AG08396 (cell line): ENCODE results near the gene LRP1B.
"Not testable (repeated sequence)": the region's sequence is repeated elsewhere in the genome, so short reads cannot be mapped to it uniquely, and the experiment has no call there.

Source experiments
- DNase-seq: peaks from one replicate; pipeline ENCODE4 v3.0.0; 2012; ENCODE audit warnings: low spot score, mixed read lengths

Gene LRP1B

DNA sequence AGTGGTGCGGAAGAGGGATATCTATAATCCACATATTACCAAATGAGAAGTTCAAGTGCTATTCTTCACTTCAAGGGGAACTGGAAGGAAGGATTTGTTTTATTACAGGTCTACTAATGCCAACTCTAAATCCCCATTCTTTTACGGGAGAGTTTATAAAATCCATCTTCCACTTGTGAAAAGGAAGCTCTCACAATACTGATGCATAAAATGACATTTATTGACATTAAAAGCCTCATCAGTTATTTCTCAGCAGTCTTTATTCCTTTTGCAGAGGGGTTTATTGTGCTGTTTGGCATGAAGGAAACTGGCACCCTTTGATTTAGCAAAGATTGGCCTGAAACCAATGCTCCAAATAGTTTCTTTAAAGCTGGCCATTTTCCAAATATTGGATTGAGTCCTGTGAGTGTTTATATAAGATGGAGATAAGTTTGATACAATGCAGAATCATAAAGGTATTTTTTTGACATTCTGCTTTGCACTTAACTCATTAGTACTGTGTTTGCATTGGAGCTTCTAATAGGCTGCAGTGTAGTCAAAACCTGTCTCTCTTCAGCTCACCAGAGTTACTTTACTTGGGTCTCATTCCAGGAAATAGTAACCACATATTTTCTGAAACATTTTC, 26.6 kb downstream of the LRP1B start:
- no peak for DNase-seq

DNA sequence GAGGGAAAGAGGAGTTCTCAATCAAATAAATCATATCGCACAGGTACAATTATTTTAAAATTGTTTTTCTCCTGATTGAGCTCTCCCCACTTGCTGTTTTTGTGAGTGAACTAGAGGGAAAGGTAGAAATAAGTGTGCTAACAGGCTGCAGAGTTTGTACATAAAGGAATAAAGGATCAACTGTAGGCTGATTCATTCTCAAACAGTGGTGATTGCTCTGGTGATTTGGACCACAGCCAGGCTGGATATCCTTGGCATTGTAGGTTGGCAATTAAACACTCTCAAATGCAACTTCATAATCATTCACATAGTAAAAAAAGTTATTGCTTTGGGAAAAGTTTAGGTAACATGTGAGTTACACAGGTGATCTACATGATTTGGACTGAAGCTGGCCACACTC, 29.8 kb downstream of the LRP1B start:
- no peak for DNase-seq

DNA sequence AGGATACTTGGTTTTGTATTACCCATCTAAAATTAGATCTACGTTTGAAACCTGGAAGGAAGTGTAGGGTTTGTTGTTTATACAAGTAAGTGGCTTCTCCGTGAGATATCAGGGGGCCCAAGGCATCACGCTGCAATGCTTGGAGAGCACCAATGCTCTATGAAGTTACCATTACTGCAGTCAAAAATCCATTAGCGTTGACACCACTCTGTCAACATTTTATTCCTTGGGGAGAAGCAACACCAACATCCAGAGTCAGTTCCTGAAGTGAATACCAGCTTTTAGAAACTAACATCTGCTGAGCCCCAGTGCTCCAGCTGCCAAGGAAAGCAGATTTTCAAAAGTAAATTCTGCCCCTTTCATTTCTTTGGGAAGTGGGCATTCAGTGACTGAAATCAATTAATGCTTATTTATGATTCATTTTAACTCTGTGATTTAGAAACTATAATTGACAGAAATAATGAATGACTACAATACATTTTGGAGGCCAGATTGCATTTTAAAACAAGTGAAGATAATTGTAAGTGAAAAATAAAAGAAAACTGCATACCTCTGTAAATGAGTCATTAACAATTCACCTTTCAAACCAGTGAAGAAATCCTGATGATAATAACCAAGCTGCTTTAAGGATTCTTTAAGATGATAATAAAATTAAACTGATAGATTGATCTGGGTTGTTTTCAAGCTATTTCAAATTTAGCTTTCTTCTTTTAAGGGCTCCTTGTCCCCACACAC, 30.5 kb downstream of the LRP1B start:
- DNase-seq: no peak

DNA sequence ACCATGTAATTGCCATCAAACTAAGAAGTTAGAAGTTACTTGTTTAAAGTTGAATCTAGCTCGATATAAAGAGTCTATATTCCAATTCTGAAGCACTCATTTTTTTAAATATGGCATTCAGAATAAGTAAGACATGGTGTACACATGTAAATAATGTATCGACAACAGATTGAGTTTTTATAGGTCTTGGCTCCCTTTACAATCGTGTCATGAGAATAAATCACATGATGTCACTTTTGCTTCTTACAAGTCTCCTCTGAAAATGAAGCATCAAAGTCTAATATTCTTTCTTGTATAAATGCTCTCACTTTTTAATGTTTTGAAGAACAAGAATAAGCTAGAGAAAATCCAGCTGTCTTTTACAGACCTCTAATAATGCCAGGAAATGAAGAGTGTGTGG, 33.1 kb downstream of the LRP1B start:
- DNase-seq: no peak

DNA sequence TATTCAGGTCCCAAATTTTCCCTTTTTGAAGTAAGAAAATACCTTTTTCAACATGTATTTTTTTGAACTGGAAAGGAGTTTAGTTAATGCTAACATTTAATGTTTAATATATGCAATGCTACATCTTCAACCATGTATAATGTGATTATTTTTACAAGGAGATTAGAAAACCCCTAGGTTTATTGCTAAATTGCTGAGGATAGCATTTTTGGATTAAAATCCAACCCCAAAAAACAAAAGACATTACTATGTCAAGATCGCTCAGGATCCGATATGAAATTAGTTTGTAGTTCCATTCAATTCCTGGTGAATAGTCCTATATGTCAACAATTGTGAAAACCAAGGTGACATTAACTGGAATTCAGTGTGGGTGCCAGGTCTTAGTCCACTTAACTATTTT, 35.2 kb downstream of the LRP1B start:
- DNase-seq: no peak

DNA sequence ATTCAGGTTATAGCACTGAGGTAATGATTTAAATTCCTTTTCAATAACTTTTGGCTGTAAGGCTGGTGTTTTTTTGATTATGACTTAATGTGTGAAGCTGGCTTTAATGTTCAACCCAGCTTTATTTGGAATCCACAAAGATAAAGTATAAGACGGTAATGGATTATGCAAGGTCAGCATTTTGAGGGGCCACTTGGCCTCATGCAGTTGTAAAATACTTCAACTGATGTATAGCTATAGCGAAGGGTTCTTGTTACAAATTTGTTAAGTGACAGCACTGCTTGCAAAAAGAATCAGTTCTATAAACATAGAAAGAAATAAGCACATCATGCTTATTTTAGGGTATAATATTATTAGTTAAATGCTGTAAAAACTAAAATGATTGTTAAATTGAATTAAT, 36.6 kb downstream of the LRP1B start:
- DNase-seq: no peak

DNA sequence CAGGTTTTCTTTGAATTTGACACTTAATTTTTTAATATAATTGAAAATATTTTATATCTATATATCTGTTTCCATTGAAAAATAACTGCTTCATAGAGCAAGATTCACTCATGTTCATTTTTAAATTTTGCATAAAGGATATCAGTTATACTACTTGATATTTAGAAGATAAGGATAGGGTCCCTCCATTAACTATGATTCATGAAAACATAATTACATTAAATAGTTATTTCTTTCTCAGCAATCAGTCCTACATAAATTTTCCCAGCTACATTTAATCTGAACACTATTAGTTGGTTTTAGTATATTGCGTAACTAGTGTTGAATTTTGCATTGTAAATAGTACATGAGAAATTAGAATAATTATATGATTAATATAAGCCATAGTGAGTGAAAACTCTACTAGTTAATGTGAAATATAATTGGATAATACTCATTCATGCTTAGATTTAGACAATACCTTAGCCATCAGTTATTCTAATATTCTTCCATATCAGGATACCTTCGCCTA, 42.7 kb downstream of the LRP1B start:
- no peak for DNase-seq

DNA sequence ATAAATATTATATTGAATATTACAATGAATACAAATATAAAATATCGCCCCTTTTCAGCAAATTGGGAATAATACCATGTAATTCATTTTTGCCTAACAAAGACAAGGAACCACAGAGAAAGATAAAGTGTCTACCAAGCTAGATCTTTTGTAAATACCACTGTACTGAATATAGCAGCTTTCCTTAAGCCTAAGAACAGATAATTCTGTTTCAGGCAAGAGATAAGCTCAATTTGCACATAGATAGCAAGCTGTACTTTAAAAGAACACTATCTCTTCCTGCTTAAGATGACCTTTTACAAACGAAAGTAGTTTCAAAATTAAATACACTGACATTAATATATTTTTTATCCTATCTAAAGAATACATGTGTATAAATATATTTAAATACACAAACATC, 43.2 kb downstream of the LRP1B start:
- not testable (repeated sequence) for DNase-seq

DNA sequence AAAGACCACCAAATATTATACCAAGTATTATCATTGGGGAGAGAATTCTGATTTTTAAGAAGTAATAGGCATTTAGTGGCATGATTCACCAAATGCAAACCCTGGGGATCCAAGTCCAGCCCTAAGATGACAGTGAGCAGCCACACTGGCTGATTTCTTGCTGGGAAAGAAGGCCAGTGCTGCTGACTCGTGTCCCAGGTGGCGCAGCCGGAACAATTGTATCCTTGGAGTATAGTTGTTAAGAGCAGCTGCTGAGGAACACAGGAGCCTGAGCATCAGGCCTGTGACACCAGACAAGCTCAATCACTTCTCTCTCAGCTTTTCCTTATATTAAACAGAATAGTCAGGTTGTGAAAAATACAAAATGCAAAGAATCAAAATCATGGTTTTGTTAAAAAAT, 48.4 kb downstream of the LRP1B start:
- no peak for DNase-seq

DNA sequence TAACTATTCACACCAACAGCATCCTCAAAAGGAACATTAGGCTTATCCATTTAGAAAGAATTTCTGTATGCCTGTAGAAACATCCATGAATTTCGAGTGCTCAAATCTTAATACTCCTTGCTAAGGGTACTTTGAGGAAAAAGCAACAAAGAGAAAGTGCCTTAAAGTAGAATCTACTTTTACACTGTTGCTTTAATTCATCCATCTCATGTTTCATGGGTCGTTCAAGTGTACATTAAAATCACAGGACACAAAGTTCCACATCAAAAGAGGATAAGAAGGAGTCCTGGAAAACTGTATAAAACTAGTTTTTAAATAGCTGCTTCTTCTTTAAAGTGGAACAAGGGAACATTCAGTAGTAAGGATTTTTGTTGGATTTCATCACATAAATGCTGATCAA, 54.5 kb downstream of the LRP1B start:
- no peak for DNase-seq

DNA sequence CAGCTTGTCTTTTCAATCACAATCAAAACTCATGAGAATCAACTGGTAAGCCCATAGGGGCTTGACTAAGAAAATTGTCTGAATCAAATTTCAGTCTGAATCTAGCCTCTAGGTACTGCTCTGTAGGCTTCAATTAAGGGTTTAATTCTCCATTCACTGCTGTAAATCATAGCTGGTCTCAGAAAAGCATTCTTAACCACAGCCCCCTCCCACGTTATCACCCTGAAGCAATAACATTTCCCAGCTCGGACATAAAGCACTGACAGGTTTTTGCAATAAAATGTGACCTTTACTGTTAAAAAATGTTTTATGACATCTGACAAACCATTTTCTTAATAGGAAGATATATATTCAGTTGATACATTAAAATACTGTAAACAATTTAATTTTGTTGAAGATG, 55.0 kb downstream of the LRP1B start:
- no peak for DNase-seq

DNA sequence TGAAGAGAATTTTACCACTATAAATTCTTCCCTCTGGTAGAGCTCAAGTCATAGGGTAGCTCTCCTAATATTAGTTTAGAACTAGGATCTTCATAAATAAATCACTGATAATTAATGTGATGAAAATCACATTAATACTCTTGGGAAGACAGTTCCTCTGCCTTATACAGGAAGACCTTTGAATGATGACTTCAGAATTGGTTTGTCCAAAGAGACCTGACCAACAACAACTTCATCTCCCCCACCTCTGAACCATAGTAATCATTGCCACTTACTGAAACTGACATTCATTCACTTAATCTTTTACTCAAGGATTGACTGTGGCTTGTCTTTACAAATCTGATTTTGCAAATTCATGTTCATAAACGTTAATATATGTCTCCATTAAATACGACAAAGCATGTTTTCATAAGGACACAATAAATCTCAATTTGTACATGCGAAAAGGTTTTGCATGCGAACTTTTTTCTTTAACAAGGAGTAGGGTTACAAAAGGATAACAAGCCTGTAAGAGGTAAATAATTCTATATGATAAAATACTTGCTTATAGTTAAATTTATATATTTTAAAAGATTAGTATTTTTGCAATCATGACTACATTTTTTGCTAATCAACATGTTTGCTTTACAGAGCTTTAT, 61.4 kb downstream of the LRP1B start:
- DNase-seq: no peak

DNA sequence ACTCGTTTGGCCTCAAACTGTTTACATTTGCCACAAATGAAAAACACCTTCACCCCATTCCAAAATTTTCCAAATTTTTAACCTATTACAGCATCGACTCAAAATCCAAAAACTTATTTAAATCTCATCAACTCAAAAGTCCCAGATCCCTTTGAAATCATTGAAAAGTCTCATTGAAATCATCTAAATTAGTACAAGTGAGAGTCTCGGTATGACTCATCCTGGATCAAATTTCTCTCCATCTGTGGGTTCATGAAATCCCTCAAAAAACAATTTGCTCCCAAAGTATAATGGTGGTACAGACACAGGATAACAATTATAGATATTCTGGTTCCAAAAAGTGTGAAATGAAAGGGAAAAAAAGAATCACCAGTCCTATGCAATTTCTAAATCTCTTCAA, 65.1 kb downstream of the LRP1B start:
- DNase-seq: no peak

DNA sequence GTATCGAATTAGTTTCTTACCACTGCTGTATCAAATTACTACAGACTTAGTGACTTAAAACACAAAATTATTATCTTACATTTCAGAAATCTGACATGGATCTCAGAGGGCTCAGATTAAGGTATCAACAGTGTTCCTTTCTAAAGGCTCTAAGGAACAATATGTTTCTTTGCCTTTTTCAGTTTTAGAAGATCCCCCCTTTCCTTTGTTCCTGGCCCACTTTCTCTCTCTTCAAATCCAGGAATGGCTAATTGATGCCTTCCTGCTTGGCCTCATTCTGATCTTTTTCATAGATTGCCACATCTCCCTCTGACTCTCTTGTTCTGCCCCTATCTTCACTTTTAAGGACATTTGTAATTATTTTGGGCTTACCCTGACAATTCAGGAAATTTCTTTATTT, 65.7 kb downstream of the LRP1B start:
- DNase-seq: no peak

DNA sequence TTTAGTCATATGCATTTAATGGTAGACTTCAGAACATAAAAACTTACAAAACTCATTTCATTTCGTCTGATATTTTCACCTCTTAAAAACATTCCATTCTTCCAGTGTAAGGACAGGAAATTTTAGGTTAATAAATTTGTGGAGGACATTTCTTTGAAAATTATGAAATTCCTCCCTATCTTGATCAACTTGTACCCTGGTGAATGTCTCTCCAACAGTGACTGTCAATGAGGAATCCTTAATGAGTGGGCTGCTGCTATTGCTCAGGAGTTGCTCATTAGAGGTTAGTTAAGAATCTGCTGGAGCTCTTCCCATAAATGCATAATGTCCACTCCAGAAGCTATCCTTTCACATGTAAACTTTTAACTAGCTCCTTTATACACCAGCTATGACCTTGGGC, 69.1 kb downstream of the LRP1B start:
- DNase-seq: no peak

DNA sequence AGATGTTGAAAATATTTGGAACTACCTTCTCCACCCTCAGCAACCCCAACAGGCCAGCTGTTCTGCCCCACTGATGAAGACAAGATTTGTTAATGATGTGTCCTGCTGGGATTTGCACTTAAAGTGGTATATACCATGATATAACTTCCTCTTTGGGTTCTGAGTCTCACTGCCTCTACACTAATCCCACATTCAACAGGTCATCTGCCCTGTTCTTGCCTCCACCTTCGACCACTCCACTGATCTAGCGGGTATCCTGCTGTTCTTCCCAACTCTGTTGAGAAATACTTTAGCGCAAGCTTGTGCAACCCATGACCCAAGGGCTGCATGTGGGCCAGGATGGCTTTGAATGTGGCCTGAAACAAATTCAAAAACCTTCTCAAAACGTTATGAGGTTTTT, 72.7 kb downstream of the LRP1B start:
- no peak for DNase-seq

DNA sequence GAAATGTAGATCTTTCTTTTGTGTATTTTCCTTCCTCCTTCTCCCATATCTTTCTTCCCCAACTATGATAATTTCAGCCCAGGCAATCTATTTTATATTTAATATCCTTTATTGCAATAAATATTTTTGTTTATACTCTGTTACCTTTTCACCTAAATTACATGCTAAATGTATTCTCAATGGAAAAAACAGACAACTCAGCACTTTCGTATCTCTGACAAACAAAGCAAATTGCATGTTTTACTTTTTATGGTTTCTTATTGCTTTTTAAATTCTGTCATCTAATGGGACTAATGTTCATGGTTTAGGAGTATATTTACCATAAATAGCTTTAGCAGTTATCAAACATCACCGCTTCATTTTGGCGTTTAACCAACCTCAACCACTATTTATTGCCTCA, 74.0 kb downstream of the LRP1B start:
- DNase-seq: no peak

DNA sequence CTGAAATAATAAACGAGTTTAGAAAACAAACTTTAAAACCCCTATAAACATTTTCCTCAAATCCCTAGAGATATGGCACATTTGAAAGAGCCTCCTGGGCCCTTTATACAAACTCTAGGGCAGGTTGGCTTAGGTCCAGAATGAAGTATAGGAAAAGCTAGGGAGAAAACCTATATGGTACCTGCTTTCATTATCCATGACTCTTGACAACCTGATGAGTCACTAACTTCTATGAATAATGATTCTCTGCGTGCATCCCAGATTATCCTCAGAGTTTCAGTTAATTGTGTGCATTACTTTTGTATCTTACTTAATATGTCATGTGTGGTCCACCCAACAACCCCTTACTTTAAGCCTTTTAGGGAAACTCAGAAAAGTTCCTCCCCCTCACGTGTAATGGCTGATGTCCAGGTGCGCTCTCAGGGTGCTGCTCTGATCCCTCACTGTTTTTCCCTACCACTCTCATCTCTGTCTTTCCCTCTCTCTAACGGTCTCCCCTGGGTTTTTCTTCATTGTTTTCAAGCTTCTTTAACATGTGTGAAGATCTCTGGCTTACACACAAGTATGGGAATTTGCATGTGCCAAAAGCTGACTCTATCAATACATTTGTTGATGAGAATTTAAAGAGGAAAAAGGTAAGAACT, 78.5 kb downstream of the LRP1B start:
- no peak for DNase-seq

DNA sequence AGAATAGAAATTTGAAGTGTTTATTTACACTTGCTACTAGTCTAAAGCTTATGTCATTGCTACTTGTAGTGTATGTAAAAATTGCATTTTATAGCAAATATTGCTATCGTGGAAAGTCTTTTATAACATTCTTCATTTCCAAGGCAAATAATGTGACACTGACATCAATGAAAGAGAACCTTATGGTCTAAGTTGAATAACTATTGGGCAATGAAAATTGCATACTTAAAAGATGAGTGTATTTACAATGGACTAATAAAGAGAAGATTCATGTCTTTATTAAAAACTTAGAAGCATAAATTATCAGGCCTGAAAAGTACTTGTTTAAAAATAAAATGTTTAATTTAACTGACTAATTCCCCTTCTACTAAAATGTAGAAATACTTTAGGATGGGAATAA, 82.2 kb downstream of the LRP1B start:
- no peak for DNase-seq

DNA sequence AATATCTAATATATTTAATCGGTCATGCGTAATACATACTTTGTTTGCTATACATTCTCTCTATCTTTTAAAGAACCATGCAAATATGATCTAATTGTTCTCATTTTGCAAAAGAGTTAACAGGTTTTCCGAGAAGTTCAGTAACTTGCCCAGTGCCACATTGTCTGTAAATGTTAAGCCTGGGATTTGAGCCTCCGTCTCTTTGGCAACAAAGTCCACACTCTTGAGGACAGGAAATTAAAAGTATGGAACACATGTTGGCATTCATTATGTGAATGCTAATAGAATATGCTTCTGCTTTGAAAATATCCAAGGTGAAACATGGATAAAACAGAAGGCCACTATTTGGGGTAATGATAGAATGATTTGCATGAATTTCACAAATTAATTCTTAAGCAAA, 85.2 kb downstream of the LRP1B start:
- no peak for DNase-seq

DNA sequence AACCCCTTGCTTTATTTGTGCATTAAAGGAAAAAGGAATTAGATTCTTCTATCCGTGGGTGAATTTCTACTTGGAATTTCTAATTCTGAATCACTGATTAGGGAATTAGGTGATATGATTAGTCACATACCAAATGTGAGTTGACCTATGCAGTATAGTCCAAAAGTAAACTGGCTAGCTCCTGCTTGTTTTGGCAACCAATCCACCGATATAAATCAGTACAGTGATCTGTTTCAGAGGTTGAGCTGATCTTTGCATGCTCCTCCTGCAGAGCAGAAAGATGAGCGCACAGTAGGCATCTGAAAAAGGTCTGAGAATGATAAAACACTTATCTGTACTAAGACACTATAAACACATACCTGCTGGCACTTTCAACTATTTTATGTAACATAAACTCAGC, 86.6 kb downstream of the LRP1B start:
- no peak for DNase-seq

DNA sequence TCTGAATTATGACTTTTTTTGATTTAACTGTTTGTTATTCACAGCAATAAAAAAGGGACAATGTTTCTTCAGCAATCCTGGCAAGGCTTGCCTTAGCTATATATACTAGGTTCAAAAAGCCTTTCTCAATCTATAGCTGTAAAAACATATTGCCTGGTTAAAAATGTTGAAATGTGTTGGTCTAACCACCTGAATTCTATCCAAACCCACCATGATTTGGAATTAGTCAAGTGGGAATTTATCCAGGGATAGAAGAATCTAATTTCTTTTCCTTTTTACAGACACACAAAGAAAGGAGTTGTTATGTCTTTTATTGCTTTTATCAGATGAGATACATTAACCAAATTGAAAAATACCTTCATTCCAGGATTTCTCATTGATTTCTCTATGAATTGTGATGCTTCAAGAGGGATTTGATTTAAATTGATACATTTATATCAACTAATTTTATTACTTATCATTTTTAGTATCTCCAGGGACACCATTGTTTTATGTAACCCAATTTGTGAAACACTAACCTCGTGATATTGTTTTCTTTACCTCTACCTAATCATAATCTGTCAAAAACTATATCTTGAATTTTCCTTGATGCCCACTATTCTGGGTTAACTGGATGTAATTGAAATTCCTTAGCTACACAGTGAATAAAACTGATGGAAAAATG, 88.1 kb downstream of the LRP1B start:
- DNase-seq: no peak
